Heart left ventricle (tissue), 13 donors: ENCODE results near the gene CCDC197.

Experiments used
- POLR2A ChIP-seq, 2 donors: fragments of 450-650 bp; IDR thresholded peaks; one replicate each; pipeline ENCODE4 v1.6.1; 2017; ENCODE audit warnings: antibody characterized with exemption in 2 of 2, mild to moderate bottlenecking in 2 of 2, moderate library complexity in 2 of 2
- TF ChIP-seq, protein P1 (sequence below), 12 donors: fragments of 200-600 bp; sonication (generic) in 4 of 12; IDR thresholded peaks; one replicate each; pipeline versions ENCODE4 v1.5.0 to v1.8.0; 2018 to 2022; ENCODE audit warnings: antibody characterized with exemption in 12 of 12, mild to moderate bottlenecking in 5 of 12
- donor health status: ischemic (EF 13 %, LVEDD 7.1; RV severe dilation, severe dysfunction).
- donor health status: DM: no; HTN: yes; CAD: no.
- donor health status: DM: no; HTN: no; CAD: no.
- donor health status: ischemic (EF 25% LVEDD 6.9; RV normal size, moderate dysfunction).
- donor health status: ischemic (EF 25% LVEDD 5.7; RV mildly dilated, moderate dysfunction).
- donor health status: ischemic (EF 35%, LVEDD 5.7; RV mildly dilated, moderate dysfunction).
- donor health status: nonischemic (EF 11% LVEDD 7.7; RV severe dilation, severe dysfunction).
- donor health status: DM: yes; HTN: yes; CAD: no.
- donor health status: PGD.
- donor health status: ischemic (EF 29% LVEDD 5.4; RV normal size, mild dysfunction).
- donor health status: nonischemic (EF 23%, LVEDD 6.1; RV moderate dilation, normal function).

DNA sequence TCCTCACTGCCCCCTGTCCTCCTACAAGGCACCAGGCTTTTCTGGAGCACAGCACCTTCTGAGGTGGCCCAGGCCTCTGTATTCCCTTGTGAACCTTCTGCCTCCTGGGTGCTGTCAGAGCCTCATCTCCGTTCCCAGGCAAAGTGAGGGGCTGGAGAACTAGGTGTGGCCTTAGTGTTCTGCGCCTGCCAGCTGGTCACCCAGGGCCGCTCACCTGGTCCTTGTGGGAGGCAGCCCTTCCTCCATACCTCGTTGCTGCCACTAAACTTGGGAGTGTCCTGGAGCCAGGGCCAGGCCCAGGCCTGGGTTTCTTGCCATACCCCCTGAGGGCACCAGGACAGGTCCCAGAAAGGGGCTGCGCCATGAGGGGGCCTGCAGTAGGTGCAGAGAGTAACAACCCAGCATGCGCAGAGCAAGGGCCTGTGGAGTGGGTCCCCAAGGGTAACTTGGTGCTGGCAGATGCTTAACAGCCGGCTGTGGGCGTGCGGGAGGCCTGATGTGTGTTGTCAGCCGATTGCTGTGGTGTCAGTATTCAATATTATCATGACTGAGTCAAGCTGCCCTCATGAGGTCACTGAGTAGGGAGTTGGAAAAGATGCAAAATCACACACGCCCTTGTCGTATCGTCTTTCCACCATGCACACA, 46.1 kb downstream of the CCDC197 start:
- TF ChIP-seq, protein P1, sequence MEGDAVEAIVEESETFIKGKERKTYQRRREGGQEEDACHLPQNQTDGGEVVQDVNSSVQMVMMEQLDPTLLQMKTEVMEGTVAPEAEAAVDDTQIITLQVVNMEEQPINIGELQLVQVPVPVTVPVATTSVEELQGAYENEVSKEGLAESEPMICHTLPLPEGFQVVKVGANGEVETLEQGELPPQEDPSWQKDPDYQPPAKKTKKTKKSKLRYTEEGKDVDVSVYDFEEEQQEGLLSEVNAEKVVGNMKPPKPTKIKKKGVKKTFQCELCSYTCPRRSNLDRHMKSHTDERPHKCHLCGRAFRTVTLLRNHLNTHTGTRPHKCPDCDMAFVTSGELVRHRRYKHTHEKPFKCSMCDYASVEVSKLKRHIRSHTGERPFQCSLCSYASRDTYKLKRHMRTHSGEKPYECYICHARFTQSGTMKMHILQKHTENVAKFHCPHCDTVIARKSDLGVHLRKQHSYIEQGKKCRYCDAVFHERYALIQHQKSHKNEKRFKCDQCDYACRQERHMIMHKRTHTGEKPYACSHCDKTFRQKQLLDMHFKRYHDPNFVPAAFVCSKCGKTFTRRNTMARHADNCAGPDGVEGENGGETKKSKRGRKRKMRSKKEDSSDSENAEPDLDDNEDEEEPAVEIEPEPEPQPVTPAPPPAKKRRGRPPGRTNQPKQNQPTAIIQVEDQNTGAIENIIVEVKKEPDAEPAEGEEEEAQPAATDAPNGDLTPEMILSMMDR (IDR thresholded peaks at IDR 0.05) = no peak
- no peak for TF ChIP-seq POLR2A (IDR thresholded peaks at IDR 0.05)
